ENCODE measurements around the gene PLXNA4.
"Not testable (repeated sequence)": the region's sequence is repeated elsewhere in the genome, so short reads cannot be mapped to it uniquely, and the experiment has no call there.

PLXNA4 gene

GRCh38 chr7:132412435-132412834 is 163.8 kb downstream of the PLXNA4 start:
- no peak for DNase-seq

- DNase-seq: no peak
Measured at GRCh38 chr7:132410861-132411541, 165.3 kb downstream of the PLXNA4 start.

GRCh38 chr7:132410385-132410784 is 165.9 kb downstream of the PLXNA4 start:
- DNase-seq: no peak

DNA sequence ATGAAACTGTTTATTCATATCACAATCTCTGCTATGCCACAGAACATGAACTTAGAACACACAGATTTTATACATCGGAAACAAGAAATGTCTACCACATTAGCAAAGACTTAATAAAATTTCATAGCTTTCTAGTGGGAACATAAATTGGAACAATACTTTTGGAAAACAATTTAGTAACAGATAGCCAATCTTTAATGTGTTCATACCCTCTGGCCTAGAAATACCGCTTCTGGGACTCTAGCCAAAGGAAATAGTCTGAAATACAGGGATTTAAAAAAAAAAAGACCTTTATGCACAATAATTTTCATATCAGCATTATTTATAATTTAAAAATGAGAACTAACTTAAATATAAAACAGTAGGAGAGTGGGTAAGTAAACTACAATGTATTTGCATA is 168.5 kb downstream of the PLXNA4 start:
- DNase-seq: no peak

DNA sequence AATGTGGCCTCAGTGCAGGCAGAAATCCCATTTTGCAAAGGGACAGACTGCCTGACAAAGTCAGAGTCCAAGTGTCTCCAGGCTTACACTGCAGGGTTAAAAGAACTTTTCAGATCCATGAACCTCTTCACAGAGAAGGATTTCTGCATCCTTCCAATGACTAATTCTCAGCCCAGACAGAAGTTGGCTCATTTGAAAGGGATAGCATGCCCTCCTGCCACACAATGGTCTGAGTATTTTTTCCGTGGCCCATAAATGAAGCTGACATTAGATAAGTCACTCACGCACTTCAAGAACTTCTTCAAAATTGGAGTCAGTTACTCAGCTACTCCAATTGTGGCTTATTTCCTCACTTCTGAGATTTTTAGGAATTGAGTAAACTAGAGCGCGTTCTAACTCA is 170.2 kb downstream of the PLXNA4 start:
- no peak for DNase-seq

- DNase-seq: no peak
Measured at GRCh38 chr7:132404261-132404660, 172.0 kb downstream of the PLXNA4 start.

- DNase-seq: no peak
Measured at GRCh38 chr7:132403465-132404110, 172.7 kb downstream of the PLXNA4 start.

DNA sequence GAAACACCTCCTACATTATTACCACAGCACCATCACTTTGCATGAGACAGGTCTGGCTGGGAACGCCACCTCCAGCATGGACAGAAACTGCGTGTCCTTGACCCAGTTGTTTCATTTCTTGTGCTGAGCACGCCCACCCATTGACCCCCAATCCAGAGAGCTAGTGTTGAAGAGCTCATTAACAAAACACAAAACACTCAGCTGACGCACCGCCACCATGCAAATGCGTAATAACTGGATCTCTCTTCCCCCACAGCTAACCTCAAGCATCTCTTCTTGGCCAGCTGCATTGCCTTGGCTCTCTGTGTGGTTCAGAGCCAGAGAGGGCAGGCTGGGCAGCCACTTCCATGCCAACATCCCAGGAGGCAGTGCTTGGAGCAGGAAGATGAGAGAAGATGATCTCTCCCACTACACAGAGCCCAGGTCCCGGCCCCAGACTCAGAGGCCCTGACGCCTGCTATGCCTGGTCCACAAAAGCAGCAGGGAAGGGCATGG is 173.5 kb downstream of the PLXNA4 start:
- DNase-seq: no peak

DNA sequence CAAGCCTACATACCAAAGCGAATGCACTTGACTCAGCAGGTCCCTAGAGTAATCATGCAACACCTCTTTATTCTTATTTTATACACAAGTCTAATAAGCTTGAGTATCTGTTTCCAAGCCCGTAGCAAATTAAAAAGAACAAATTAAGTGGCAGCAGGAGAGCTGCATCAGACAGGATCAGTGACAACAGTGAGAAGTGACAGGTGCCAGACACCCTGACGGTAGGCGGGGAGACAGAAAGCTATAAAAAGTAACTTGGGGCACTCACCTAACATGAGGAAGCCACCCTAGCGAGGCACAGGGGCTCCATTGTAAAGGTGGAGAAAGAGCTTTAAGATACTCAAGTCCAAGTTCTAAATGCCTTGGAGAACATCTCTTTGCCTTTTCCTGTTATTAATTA is 174.2 kb downstream of the PLXNA4 start:
- DNase-seq: no peak

- no peak for DNase-seq
Measured at GRCh38 chr7:132400561-132401142, 175.6 kb downstream of the PLXNA4 start.

DNA sequence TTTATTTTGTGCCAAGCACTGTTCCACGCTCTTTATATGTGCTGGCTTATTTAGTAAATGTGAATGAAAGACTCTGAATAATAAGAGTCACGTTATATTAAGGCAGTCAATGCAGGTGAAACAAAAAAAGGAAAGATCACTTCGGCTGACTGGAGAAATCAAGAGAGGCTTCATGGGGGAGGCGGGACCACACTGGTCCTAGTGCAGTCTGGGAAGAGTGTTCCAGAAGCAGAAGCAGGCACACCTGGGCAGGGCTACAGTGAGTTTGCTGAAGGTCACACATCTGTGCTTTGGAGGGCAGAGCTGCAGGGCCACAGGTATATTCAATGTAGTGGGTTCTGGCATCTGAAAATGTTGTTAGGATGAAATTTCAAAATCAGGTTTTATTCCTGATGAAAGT is 176.9 kb downstream of the PLXNA4 start:
- DNase-seq: no peak

- no peak for DNase-seq
Measured at GRCh38 chr7:132398253-132398925, 177.9 kb downstream of the PLXNA4 start.

DNA sequence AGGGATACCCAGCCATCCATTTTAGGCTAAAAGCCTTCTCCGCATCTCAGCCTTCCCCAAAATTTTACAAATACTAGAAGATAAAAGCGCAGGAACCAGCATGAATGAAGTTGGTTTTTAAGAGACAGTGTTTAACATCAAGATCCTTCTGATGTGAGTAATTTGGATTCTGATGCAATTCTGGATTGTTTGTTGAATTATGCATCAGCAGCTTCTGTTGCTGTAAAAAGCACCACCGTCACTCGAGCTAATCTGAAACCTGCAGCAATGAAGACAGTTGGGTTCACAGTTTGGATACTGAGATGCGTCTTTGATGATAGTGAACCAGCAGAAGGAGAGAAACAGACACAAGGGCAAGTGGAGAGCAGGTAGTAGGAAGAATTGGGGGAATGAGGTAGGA is 179.2 kb downstream of the PLXNA4 start:
- no peak for DNase-seq

DNA sequence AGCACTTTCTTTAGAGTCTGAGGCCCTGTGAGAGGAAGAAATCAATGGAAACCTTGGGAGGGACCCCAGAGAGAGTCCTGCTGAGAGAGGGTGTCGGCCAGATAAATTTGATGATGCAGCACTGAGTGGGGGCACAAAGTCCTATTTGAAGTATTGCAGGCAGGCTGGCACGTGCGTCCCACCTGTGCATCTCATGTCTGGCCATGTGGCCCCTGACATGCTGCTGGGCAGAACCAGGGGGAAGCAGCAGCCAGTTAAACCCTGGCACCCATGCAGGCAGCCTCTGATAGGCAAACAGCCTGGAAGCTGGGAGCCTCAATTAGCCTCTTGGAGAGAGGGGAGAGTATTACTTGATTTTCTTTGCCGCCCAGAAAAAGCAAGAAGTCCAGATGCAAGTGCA is 180.9 kb downstream of the PLXNA4 start:
- no peak for DNase-seq

- peak; percentile 37 to 57 for DNase-seq
Measured at GRCh38 chr7:132394283-132395198, 181.7 kb downstream of the PLXNA4 start.

GRCh38 chr7:132393789-132394261 is 182.4 kb downstream of the PLXNA4 start:
- no peak for DNase-seq

DNA sequence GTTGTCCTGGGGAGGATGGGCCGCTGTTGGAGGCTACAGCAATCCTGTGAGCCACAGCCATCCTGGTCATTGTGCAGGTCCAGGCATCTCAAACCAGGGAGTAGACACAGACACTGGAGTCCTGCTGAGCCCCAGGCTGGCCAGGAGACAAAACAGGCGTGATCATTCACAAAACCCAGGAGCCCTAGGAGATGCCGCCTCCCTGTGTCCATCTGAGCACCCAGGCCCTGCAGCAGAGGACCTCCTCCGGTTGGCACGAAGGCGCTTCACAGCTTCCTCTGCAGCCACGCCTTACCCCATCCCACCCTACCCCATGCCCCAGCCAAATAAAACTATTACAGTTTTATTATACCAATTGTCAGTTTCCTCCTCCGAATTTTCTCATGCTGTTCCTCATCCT is 183.6 kb downstream of the PLXNA4 start:
- no peak for DNase-seq

DNA sequence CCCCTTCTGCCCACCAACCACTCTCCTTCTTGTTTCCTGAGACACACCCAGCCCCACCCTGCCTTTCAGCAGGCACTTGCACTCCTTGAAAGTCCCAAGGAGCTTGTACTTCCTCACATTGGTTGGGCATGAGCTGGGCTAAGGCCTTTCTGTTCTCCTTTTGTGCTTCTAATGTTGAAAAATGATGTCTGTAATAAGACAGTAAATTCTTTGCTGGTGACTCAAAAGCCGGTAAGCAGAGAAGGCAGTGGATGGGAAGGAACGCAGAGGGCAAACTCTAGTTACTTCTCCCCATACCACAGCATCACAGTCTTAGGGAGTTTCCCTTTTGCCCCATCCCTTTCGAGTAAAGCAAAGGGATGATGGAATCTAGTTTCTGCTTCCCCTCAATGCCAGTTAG is 185.6 kb downstream of the PLXNA4 start:
- DNase-seq: peak; percentile 11 to 26

GRCh38 chr7:132390049-132390448 is 186.2 kb downstream of the PLXNA4 start:
- DNase-seq: not testable (repeated sequence)

DNA sequence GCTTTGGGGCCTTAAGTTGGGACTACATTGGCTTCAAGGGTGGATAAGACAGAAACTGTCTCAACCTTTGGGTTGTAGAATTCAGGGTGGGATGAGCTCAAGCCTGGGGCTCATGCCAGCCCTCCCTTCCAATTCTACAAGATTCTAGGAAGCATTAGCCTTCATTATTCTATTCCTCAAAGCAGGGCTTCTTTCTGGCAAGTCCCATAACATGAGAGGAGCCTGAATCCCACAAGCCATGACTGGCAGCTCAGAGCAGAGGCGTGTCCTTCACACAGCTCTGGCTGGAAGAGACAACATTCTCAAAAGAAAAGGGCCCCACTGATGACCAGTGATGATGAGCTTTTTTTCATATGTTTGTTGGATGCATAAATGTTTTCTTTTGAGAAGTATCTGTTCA is 187.6 kb downstream of the PLXNA4 start:
- DNase-seq: no peak

DNA sequence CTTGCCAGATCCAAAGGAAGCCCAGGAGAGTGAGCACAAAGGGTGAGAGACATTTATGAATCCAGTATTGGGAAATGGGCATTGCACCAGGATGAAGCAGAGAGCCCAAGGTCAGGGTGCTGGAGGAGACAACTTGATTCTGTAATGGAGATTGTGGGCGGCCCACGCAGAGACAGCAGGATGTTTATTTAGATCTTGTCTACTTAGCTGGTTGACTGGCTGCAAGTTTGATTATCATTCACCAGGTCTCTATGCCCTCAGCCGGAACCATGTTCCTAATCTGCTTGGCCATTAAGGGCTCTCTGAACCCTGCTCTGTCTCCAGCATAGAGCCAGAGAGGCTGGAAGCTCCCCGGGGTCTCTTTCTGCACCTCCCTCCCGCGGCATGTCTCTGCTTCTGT is 188.7 kb downstream of the PLXNA4 start:
- no peak for DNase-seq

- DNase-seq: no peak
Measured at GRCh38 chr7:132386201-132386681, 190.0 kb downstream of the PLXNA4 start.
